HUES6 (cell line): ENCODE measurements around the gene PEA15.

ENCODE experiments used
- H3K27ac ChIP-seq: 2 replicates; pipeline ENCODE4 v1.7.0; 2013; ENCODE audit warnings: low read depth, mild to moderate bottlenecking, low read length, inconsistent platforms
- H3K27me3 ChIP-seq: 2 replicates; pipeline ENCODE4 v1.6.1; 2013; ENCODE audit warnings: low read length; ENCODE audit not compliant: control insufficient read depth, insufficient read depth
- H3K36me3 ChIP-seq: 2 replicates; pipeline ENCODE4 v1.6.1; 2013; ENCODE audit warnings: low read length; ENCODE audit not compliant: control insufficient read depth, insufficient read depth
- H3K4me1 ChIP-seq: 2 replicates; pipeline ENCODE4 v1.6.1; 2013; ENCODE audit warnings: low read length; ENCODE audit not compliant: control insufficient read depth, insufficient read depth
- H3K4me3 ChIP-seq: 2 replicates; pipeline ENCODE4 v1.5.1; 2013; ENCODE audit warnings: low read depth, low read length
- H3K9ac ChIP-seq: one replicate; pipeline ENCODE4 v1.6.1; 2013; ENCODE audit warnings: mild to moderate bottlenecking, low read length
- H3K9me3 ChIP-seq: 2 replicates; pipeline ENCODE4 v1.6.1; 2013; ENCODE audit warnings: low read depth, low read length; ENCODE audit not compliant: control insufficient read depth, insufficient read depth

Gene PEA15

DNA sequence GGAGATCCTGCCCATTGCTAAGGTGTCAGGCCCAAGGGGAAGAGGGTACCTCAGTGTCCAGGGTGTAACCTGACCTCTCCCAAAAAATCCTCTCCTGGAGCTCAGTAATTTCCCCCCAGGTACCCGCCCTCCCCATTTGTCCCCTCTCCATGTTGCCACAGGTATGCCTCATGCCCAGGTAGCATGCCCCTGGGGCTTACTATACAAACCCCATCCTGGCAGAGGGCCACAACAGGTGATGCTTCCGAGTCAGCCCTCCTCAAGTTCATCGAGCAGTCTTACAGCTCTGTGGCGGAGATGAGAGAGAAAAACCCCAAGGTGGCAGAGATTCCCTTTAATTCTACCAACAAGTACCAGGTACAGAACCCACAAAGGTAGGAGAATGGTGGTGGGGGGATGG is 38.1 kb upstream of the PEA15 start:
- Histone ChIP-seq H3K9ac (peak overlapping the region; percentile 21), H3K27ac (no peak overlapping the region), H3K4me1 (peaks cover 54% of the 10 kb centered on the region), H3K27me3 (no peaks in the 10 kb centered on the region), H3K9me3 (no peaks in the 10 kb centered on the region), H3K4me3 (no peak overlapping the region), H3K36me3 (no peaks in the 10 kb centered on the region)

DNA sequence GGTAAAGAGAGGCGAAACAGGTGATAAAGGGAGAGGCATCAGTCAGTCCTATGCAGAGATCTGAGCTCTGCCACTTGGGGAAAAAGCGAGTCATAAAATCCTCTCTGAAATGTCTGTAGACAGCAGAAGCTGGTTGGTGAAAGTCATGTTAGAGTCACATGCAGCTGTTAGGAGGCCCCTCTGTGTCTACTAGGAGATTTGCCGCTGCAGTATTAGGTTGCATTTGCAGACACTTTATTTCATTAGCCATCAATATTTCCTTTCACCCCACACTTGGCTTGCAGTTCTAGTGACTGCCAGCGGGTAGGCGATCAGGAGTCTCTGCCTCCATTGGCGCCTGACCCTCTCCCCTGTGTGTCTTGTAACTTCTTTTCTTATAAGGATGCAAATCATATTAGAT is 37.6 kb upstream of the PEA15 start:
- peaks cover 57% of the 10 kb centered on the region for H3K4me1 ChIP-seq
- H3K4me3 ChIP-seq: no peak overlapping the region
- H3K9ac ChIP-seq: peak overlapping the region; percentile 59
- H3K9me3 ChIP-seq: no peaks in the 10 kb centered on the region
- peak overlapping the region; percentile 65; the same call in 1 of the 2 replicates for H3K27ac ChIP-seq
- H3K27me3 ChIP-seq: no peaks in the 10 kb centered on the region
- H3K36me3 ChIP-seq: no peaks in the 10 kb centered on the region

DNA sequence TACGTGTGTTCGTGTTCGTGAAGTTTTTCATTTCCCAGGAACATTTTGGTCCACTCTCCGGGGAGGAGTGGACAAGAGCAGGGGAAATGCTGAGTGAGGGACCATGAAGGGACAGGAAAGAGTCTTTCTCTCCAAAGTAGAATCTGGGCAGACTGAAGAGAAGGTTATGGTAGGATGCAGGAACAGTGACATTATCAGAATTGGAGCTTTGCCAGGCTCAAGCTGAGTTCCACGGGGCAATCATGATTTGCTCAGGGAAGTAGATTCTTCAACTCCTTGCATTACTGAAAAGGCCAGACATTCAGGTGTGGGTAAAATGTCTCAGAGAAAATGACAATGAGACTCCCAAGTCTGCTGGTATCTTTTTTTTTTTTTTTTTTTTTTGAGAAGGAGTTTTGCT is 37.2 kb upstream of the PEA15 start:
- Histone ChIP-seq H3K4me1 (peaks cover 60% of the 10 kb centered on the region), H3K36me3 (no peaks in the 10 kb centered on the region), H3K9me3 (no peaks in the 10 kb centered on the region), H3K27me3 (no peaks in the 10 kb centered on the region), H3K9ac (peak overlapping the region; percentile 59), H3K4me3 (no peak overlapping the region), H3K27ac (peak overlapping the region; percentile 65; the same call in 1 of the 2 replicates)

- peaks cover 61% of the 10 kb centered on the region for H3K4me1 ChIP-seq
- H3K9ac ChIP-seq: peak overlapping the region; percentile 94
- H3K36me3 ChIP-seq: no peaks in the 10 kb centered on the region
- no peaks in the 10 kb centered on the region for H3K27me3 ChIP-seq
- peak overlapping the region; percentile 40 for H3K4me3 ChIP-seq
- no peaks in the 10 kb centered on the region for H3K9me3 ChIP-seq
- peak overlapping the region; percentile 98 for H3K27ac ChIP-seq
These were observed 36.4 kb upstream of the PEA15 start for GRCh38 chr1:160168609-160169369.

- peaks cover 61% of the 10 kb centered on the region for H3K4me1 ChIP-seq
- H3K36me3 ChIP-seq: no peaks in the 10 kb centered on the region
- peak overlapping the region; percentile 40 for H3K4me3 ChIP-seq
- no peaks in the 10 kb centered on the region for H3K9me3 ChIP-seq
- peak overlapping the region; percentile 94 for H3K9ac ChIP-seq
- no peaks in the 10 kb centered on the region for H3K27me3 ChIP-seq
- H3K27ac ChIP-seq: peak overlapping the region; percentile 98
These were observed 35.4 kb upstream of the PEA15 start for GRCh38 chr1:160169553-160170399.

DNA sequence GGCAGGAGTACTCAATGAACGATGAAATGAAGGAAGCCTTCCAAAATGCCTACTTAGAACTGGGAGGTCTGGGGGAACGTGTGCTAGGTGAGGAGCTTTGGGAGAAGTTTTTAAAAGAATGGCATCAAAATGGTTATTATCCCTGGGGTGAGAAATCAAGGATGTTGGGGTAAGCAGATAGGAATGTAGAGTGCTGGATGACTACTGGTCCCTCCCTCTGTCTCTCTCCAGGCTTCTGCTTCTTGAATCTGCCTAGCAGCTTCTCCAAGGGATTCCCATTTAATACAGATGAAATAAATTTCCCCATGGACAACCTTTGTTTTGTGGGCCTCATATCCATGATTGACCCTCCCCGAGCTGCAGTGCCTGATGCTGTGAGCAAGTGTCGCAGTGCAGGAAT is 33.8 kb upstream of the PEA15 start:
- Histone ChIP-seq H3K27me3 (no peaks in the 10 kb centered on the region), H3K36me3 (no peaks in the 10 kb centered on the region), H3K9ac (peak overlapping the region; percentile 94), H3K4me1 (peaks cover 61% of the 10 kb centered on the region), H3K9me3 (no peaks in the 10 kb centered on the region), H3K4me3 (peak overlapping the region; percentile 3; the same call in 1 of the 2 replicates), H3K27ac (peak overlapping the region; percentile 98; the same call in 1 of the 2 replicates)

DNA sequence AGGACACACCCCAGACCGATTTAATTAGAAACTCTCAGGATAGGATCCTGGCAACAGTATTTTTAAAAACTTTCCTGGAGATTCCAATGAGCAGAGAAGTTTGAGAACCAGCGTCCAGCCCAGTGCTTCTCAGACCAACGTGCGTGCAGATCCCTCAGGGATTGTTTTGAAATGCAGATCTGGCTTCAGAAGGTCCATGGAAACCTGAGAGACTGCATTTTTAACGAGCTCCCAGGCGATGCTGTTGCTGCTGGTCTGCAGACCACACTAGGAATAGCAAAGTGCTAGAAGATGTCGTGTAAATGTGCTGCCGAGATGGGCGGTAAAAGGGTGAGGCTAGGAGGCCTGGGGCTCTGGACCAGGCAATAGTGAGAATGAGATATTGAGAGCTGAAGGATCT is 33.2 kb upstream of the PEA15 start:
- no peak overlapping the region for H3K4me3 ChIP-seq
- peaks cover 59% of the 10 kb centered on the region for H3K4me1 ChIP-seq
- no peaks in the 10 kb centered on the region for H3K36me3 ChIP-seq
- no peaks in the 10 kb centered on the region for H3K9me3 ChIP-seq
- peak overlapping the region; percentile 98; the same call in 1 of the 2 replicates for H3K27ac ChIP-seq
- no peaks in the 10 kb centered on the region for H3K27me3 ChIP-seq
- H3K9ac ChIP-seq: peak overlapping the region; percentile 94

GRCh38 chr1:160177231-160177630 is 28.0 kb upstream of the PEA15 start:
- Histone ChIP-seq H3K4me3 (no peak overlapping the region), H3K27me3 (no peaks in the 10 kb centered on the region)

DNA sequence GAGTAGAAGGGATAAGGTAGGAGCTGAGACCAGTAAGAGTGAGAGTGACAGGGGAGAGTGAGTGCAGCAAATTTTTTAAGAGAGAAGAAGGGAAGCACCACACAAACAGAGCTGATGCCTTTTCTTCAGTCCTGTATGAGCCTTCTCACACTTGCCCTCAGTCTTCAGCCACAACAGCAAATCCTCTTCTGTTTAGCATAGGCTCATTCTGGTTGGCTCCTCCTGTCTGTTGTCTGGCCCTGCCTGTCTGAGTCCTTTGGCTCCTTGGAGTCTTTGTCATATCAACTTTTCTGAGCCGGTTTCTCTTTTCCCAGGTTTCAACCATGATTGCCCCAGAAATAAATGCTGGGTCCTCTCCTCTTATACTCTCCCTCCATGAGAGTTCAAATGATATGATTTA is 27.5 kb upstream of the PEA15 start:
- peaks cover 18% of the 10 kb centered on the region for H3K4me1 ChIP-seq
- no peak overlapping the region for H3K27ac ChIP-seq
- no peak overlapping the region for H3K9ac ChIP-seq
- no peak overlapping the region for H3K4me3 ChIP-seq
- H3K9me3 ChIP-seq: no peaks in the 10 kb centered on the region
- H3K36me3 ChIP-seq: no peaks in the 10 kb centered on the region
- H3K27me3 ChIP-seq: no peaks in the 10 kb centered on the region

More at GRCh38 chr1:160177231-160177630, 28.0 kb upstream of the PEA15 start:
- peaks cover 23% of the 10 kb centered on the region for H3K4me1 ChIP-seq
- H3K9me3 ChIP-seq: no peaks in the 10 kb centered on the region
- no peaks in the 10 kb centered on the region for H3K36me3 ChIP-seq
- no peak overlapping the region for H3K27ac ChIP-seq
- no peak overlapping the region for H3K9ac ChIP-seq

DNA sequence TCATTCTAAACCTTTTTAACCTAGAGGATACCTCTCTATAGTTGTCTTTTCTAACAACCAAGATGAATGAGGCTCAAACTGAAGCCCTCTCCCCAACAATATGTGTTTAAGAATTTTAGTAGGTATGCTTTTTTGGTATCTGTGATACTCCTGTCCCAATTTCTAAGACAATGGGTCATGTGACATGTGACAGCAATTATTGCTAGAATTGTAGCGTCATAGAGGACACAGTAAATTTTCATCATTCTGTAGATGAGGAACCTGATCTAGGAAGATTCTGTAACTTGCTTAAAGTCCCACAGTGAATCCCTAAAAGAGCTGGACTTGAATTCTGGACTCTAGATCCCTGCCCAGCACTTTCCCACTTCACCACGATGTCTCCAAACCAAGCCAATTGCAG is 26.5 kb upstream of the PEA15 start:
- Histone ChIP-seq H3K9ac (no peak overlapping the region), H3K27me3 (no peaks in the 10 kb centered on the region), H3K36me3 (no peaks in the 10 kb centered on the region), H3K4me1 (peaks cover 14% of the 10 kb centered on the region), H3K9me3 (no peaks in the 10 kb centered on the region), H3K27ac (no peak overlapping the region), H3K4me3 (no peak overlapping the region)

DNA sequence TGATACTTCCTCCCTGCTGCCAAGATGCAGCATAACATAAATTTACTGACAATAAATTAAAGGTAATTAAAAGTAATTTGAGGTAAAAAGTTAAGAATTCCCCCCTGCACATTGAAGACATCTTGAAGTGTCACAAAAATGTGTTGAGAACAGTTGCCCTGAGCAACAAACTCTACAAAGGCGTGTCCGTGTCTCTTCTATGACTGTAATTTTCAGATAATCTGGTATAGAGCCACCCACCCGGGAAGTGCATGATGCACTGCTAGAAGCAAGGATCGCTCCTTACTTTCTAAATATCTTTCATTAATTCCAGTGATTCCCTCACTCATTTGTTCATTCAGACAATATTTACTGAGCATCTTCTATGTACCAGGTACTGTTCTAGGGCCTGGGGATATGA is 25.8 kb upstream of the PEA15 start:
- Histone ChIP-seq H3K9ac (no peak overlapping the region), H3K27ac (no peak overlapping the region), H3K4me1 (peaks cover 14% of the 10 kb centered on the region), H3K9me3 (no peaks in the 10 kb centered on the region), H3K4me3 (no peak overlapping the region), H3K27me3 (no peaks in the 10 kb centered on the region), H3K36me3 (no peaks in the 10 kb centered on the region)
